Memory B cell (primary cell): Measurements from ENCODE around the gene EIF4E2.

ENCODE experiments used
- ATAC-seq: fragments of 150-1000 bp; cut with Tn5 transposase; 2 replicates; pipeline ENCODE4 v1.10.0; 2021; ENCODE audit warnings: low read depth, mild to moderate bottlenecking, moderate library complexity
- DNase-seq, 2 donors: peaks; one replicate each; pipeline ENCODE4 v3.0.0; 2022; ENCODE audit warnings: low spot score in 2 of 2
- H3K27ac Mint-ChIP-seq: one replicate; pipeline ENCODE4 v1.8.0; 2022; ENCODE audit warnings: mild to moderate bottlenecking, moderate library complexity, mixed read lengths
- H3K27me3 Mint-ChIP-seq: one replicate; pipeline ENCODE4 v1.8.0; 2022; ENCODE audit warnings: mixed read lengths
- H3K36me3 Mint-ChIP-seq: one replicate; pipeline ENCODE4 v1.8.0; 2022; ENCODE audit warnings: mild to moderate bottlenecking, mixed read lengths
- H3K4me1 Mint-ChIP-seq: one replicate; pipeline ENCODE4 v1.8.0; 2022; ENCODE audit warnings: mixed read lengths
- H3K4me3 Mint-ChIP-seq: one replicate; pipeline ENCODE4 v1.8.0; 2022; ENCODE audit warnings: mild to moderate bottlenecking, moderate library complexity, mixed read lengths
- H3K9me3 Mint-ChIP-seq: one replicate; pipeline ENCODE4 v1.8.0; 2022; ENCODE audit warnings: mixed read lengths

Gene EIF4E2, protein sequence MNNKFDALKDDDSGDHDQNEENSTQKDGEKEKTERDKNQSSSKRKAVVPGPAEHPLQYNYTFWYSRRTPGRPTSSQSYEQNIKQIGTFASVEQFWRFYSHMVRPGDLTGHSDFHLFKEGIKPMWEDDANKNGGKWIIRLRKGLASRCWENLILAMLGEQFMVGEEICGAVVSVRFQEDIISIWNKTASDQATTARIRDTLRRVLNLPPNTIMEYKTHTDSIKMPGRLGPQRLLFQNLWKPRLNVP

DNA sequence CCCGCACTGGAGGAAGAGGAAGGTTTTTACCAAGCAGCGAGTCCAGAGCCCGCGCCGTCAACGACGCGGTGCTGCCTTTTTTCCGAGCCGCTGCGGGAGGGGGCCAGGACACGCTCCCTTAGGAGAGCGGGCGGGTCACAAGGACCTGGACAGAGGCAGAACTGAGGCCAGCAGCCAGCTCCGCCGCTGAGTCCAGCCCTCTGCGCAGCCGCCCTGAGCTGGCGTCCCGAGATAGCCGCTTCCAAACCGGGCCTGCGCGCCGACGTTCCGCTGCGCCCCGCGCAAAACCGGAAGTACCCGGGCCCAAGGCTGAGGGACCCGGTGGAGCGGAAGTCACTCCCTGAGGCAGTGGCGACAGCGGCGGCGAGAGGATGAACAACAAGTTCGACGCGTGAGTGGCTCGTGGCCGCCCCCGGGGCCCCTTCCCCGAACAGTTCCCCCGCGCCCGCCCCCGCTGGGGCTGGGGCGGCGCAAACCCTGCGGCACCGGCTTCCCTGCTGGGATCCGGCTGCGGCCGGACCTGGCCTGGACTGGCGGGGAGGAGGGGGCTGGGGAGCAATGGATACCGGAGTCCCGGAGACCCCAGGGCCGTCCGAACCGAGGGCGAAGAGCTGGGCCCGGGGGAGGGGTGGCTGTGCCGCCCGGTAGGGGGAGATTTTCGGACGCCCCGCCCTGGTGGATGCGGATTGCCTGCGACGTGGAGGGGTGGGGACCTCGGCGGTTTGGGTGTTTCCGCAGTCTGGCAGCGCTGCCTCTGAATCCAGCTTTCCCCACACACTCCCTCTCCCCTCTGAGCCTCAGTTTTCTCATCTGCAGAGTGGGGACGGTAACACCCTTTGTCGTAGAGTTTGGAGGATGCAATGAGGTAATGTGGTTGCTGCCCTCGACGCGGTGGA, at the start of gene EIF4E2, which contains the start of gene TIGD1:
EIF4E2 (plus strand) TSS at position 336 of the 896 bp plus-strand sequence; CDS start at position 372, 36 bp downstream.
TIGD1 (minus strand) TSS at position 204 of the 896 bp plus-strand sequence. CDS start 675 bp downstream, outside the sequence.
- H3K4me1 Mint-ChIP-seq: peaks cover 42% of the 10 kb centered on the region
- H3K9me3 Mint-ChIP-seq: peaks cover 1% of the 10 kb centered on the region
- H3K36me3 Mint-ChIP-seq: peaks cover 11% of the 10 kb centered on the region

GRCh38 chr2:232501331-232501771, 49.1 kb upstream of the EIF4E2 start:
- no peaks in the 10 kb centered on the region for H3K36me3 Mint-ChIP-seq
- DNase-seq: no peak
- no peak overlapping the region for H3K27ac Mint-ChIP-seq
- peaks cover 26% of the 10 kb centered on the region for H3K27me3 Mint-ChIP-seq
- peaks cover 7% of the 10 kb centered on the region for H3K4me1 Mint-ChIP-seq
- no peak for ATAC-seq
- no peaks in the 10 kb centered on the region for H3K9me3 Mint-ChIP-seq
- H3K4me3 Mint-ChIP-seq: no peak overlapping the region

More for the DNA sequence above, at the start of gene EIF4E2, which contains the start of gene TIGD1:
- Mint-ChIP-seq H3K27me3 (no peaks in the 10 kb centered on the region), H3K4me3 (peak within 1 kb of the TSS; percentile 100), H3K27ac (peak within 1 kb of the TSS; percentile 97)
- DNase-seq (peak; percentile 87 to 90), ATAC-seq (peak; percentile 86)

DNA sequence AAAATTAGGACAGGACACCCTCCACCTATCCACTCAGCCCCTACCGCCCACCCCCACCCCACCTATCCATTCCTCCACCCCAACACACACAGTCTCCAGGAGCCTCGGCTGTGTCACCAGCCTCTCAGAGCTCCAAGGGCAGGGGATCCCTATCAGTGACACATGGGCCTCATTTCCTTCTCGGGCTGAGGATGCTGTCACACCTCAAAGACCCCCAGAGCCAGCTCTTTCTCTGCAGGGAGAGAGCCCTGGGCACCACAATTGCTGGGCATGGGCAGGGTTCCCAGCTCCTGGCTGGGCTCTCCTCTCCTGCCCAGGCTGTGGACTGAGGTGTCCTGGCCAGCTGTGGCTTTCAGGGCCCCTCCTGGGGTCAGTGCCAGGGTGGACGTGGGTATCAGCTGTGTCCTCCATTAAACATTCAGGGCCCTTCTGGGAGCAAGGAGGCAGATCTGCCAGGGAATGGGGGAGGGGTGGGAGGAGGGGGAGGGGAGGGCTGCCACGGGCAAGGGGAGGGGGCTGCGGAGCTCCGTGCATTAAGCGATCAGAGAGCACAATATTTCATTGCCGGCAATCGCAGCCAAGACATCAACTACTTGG, 48.6 kb upstream of the EIF4E2 start:
- ATAC-seq (no peak), DNase-seq (no peak)
- Mint-ChIP-seq H3K4me1 (peaks cover 7% of the 10 kb centered on the region), H3K36me3 (no peaks in the 10 kb centered on the region), H3K4me3 (no peak overlapping the region), H3K27me3 (peaks cover 26% of the 10 kb centered on the region), H3K27ac (no peak overlapping the region), H3K9me3 (no peaks in the 10 kb centered on the region)

GRCh38 chr2:232502511-232502910, 48.0 kb upstream of the EIF4E2 start:
- H3K27ac Mint-ChIP-seq: peak overlapping the region; percentile 61
- ATAC-seq: peak; percentile 58
- peaks cover 27% of the 10 kb centered on the region for H3K27me3 Mint-ChIP-seq

DNA sequence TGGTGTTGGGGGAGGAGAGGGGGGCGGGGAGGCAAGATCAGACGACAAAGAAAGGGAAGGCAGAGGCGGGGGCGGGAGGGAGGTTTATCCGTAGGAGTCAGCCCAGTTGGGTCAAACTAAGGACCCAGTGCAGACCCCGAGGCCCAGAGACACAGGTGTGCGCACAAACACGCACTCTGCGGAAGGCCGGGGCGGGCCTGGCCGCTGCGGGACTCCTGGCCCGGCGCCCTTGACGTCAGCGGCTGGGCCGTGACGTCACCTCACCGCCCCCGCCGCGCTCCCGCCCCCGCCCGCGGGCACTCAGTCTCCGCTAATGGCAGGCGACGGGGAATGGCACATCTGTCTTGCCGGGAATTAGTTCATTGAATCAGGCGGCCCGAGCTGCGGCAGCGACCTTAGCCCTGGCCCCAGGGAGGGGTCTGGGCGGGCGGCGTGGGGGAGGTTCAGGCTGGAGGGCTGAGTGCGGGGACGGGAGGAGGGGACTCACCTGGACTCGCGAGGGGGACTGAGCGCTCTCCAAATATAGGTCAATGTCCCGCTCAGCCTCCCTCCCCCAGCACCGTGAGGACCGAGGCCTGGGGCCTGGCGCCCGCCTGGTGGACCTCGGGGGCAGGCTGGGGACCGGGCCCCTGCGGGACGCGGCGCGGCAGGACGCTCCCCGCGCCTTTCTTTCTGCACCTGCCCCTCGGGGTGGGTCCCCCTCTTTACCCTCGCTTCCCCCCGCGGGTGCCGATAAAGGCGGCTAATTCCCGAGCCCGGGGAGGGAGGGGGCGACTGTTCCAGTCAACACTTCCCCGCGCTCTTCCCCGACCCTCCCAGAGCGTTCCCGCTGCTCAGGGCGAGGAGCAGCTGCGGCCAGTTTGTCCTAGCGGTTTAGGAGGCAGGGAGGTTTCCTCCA, 47.3 kb upstream of the EIF4E2 start:
- Mint-ChIP-seq H3K27me3 (peaks cover 27% of the 10 kb centered on the region), H3K27ac (peak overlapping the region; percentile 61), H3K9me3 (no peaks in the 10 kb centered on the region), H3K4me1 (peaks cover 7% of the 10 kb centered on the region), H3K36me3 (no peaks in the 10 kb centered on the region), H3K4me3 (peak overlapping the region; percentile 50)
- peak; percentile 79 for ATAC-seq
- peak; percentile 37 to 44 for DNase-seq

More at GRCh38 chr2:232502511-232502910, 48.0 kb upstream of the EIF4E2 start:
- DNase-seq: no peak
- Mint-ChIP-seq H3K4me1 (peaks cover 7% of the 10 kb centered on the region), H3K4me3 (peak overlapping the region; percentile 85), H3K36me3 (no peaks in the 10 kb centered on the region), H3K9me3 (no peaks in the 10 kb centered on the region)

DNA sequence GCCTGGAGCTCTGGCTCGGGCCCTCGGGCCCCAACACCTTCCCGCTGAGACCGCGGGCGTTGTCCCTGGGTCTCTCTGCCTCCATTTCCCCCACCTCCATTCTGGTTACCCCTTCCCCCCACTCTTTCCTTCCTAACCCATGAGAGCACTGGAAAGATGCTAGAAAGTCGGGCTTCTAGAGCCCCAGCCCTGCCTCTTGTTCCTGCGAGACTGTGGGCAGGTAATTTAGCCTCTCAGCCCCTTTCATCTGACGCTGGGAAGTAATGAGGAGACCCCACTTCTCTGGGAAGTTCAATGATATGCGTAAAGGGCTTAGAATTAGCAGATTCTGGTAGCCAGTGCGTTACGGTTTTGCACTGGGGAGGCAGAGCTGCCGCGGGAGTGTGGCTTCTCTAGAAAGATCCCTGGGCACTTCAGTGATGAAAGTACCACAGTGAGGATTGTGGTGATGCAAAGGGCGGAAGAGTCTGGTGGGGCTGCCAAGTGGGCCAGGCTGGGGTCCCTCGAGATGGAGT, 46.6 kb upstream of the EIF4E2 start:
- Mint-ChIP-seq H3K9me3 (no peaks in the 10 kb centered on the region), H3K27me3 (peaks cover 24% of the 10 kb centered on the region), H3K4me3 (peak overlapping the region; percentile 50)

DNA sequence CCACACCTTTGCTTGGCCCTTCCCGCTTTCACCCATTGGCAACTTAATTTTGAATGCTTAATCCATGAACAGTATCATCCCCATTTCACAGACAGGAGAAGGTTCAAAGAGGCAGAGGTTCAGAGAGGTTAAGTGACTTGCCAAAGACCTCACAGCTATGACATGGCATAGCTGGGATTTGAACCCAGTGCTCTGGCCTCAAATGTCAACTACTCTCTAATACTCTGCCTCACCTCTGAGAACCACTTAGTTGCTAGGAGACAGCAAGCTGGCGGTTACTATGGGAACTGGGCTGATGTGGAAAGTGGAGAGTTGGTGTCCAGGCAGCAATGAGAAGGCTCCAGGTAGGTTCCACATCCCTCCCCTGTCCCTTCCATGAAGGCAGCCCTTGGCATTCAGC, 46.1 kb upstream of the EIF4E2 start:
- Mint-ChIP-seq H3K27me3 (peaks cover 24% of the 10 kb centered on the region), H3K4me1 (peaks cover 7% of the 10 kb centered on the region), H3K36me3 (no peaks in the 10 kb centered on the region), H3K9me3 (no peaks in the 10 kb centered on the region), H3K27ac (no peak overlapping the region), H3K4me3 (no peak overlapping the region)
- ATAC-seq: no peak
- DNase-seq: no peak

More for the DNA sequence above, 46.6 kb upstream of the EIF4E2 start:
- Mint-ChIP-seq H3K4me1 (peaks cover 7% of the 10 kb centered on the region), H3K36me3 (no peaks in the 10 kb centered on the region), H3K27ac (no peak overlapping the region)
- ATAC-seq (no peak), DNase-seq (no peak)

- DNase-seq (no peak), ATAC-seq (no peak)
- no peaks in the 10 kb centered on the region for H3K36me3 Mint-ChIP-seq
- no peak overlapping the region for H3K27ac Mint-ChIP-seq
- H3K9me3 Mint-ChIP-seq: no peaks in the 10 kb centered on the region
- peaks cover 7% of the 10 kb centered on the region for H3K4me1 Mint-ChIP-seq
- H3K4me3 Mint-ChIP-seq: no peak overlapping the region
- peaks cover 16% of the 10 kb centered on the region for H3K27me3 Mint-ChIP-seq
Observed at GRCh38 chr2:232505856-232506255, 44.6 kb upstream of the EIF4E2 start.

- no peaks in the 10 kb centered on the region for H3K36me3 Mint-ChIP-seq
- peaks cover 7% of the 10 kb centered on the region for H3K4me1 Mint-ChIP-seq
- no peak for DNase-seq
- no peaks in the 10 kb centered on the region for H3K9me3 Mint-ChIP-seq
- no peak for ATAC-seq
- H3K4me3 Mint-ChIP-seq: no peak overlapping the region
- H3K27me3 Mint-ChIP-seq: peaks cover 16% of the 10 kb centered on the region
- H3K27ac Mint-ChIP-seq: no peak overlapping the region
Observed at GRCh38 chr2:232506709-232507108, 43.8 kb upstream of the EIF4E2 start.

GRCh38 chr2:232508251-232508650, 42.2 kb upstream of the EIF4E2 start:
- Mint-ChIP-seq H3K27me3 (peaks cover 13% of the 10 kb centered on the region), H3K27ac (no peak overlapping the region), H3K9me3 (no peaks in the 10 kb centered on the region), H3K4me3 (no peak overlapping the region), H3K4me1 (peaks cover 3% of the 10 kb centered on the region), H3K36me3 (no peaks in the 10 kb centered on the region)
- ATAC-seq: no peak
- DNase-seq: no peak

DNA sequence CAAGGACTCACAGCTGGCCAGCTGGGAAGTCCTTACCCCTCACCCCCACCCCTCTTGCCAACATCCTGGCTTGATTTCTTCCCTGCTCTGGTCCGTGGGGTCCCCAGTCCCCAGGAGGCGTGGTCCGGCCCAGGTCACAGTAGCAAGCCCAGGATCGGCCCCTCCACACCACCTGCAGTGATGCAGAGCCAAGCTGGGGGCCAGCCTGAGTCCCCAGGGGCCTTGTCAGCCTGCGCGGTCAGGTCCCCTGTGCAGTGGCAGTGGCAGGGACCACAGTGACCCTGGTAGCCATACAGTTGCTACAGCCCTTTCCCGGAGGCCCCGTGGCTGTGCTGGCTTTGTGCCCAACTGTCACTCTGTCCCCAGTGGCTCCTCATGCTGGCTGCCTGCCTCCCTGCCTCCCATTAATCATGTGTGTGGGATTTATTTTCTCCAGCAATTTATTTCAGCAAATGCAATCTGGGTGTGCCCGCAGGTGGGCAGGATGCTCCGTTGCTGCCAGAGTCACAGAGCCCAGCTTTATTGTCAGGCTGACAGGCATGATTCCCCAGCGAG, 39.1 kb upstream of the EIF4E2 start:
- Mint-ChIP-seq H3K4me3 (no peak overlapping the region), H3K9me3 (no peaks in the 10 kb centered on the region), H3K36me3 (no peaks in the 10 kb centered on the region), H3K4me1 (no peaks in the 10 kb centered on the region), H3K27ac (no peak overlapping the region), H3K27me3 (peaks cover 6% of the 10 kb centered on the region)
- ATAC-seq (no peak), DNase-seq (no peak)

GRCh38 chr2:232512602-232513001, 37.9 kb upstream of the EIF4E2 start:
- ATAC-seq: no peak
- H3K4me1 Mint-ChIP-seq: no peaks in the 10 kb centered on the region
- H3K9me3 Mint-ChIP-seq: no peaks in the 10 kb centered on the region
- no peak for DNase-seq
- no peak overlapping the region for H3K4me3 Mint-ChIP-seq
- H3K27me3 Mint-ChIP-seq: peaks cover 8% of the 10 kb centered on the region
- no peak overlapping the region for H3K27ac Mint-ChIP-seq
- no peaks in the 10 kb centered on the region for H3K36me3 Mint-ChIP-seq

DNA sequence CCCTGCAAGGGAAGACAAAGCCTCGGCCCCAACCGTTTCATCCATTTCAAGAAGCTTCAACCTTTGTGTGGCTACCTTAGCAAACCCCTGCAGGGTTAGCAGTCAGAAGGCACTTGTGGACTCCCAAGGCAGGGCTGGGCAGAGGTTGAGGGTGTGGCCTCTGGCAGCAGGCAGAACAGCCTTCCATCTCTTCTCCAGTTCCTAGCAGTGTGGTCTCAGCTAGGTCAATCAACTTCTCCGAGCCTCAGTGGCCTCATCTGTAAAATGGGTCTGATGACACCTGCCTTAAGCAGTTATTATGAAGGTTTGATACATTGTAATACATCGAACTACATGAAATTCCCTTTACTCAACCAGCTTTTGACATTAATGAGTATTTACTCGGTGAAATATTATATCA, 37.1 kb upstream of the EIF4E2 start:
- H3K27me3 Mint-ChIP-seq: peaks cover 8% of the 10 kb centered on the region
- DNase-seq: no peak
- no peak for ATAC-seq
- no peaks in the 10 kb centered on the region for H3K9me3 Mint-ChIP-seq
- no peaks in the 10 kb centered on the region for H3K36me3 Mint-ChIP-seq
- H3K4me1 Mint-ChIP-seq: no peaks in the 10 kb centered on the region
- H3K4me3 Mint-ChIP-seq: no peak overlapping the region
- no peak overlapping the region for H3K27ac Mint-ChIP-seq
